Sigmoid colon (tissue), 7 donors: ENCODE data around the gene TDRKH. TPM values are rescaled to one million over a fixed set of nuclear protein-coding genes. Genes with fewer than 3 reads are reported as not detected.
"Not testable (repeated sequence)": the region's sequence is repeated elsewhere in the genome, so short reads cannot be mapped to it uniquely, and the experiment has no call there.

Source experiments
- DNase-seq: peaks from one replicate; pipeline ENCODE4 v3.0.0-alpha.2; 2019
- H3K27ac ChIP-seq, 4 donors: fragments of 200-600 bp; sonication (generic); one replicate each; pipeline ENCODE4 v1.5.1; 2016 to 2019; ENCODE audit warnings: mild to moderate bottlenecking in 1 of 4
- H3K27me3 ChIP-seq, 3 donors: fragments of 200-600 bp; sonication (generic); one replicate each; pipeline ENCODE4 v1.5.1; 2019; ENCODE audit warnings: mild to moderate bottlenecking in 1 of 3
- H3K36me3 ChIP-seq, 4 donors: fragments of 200-600 bp; sonication (generic); one replicate each; pipeline ENCODE4 v1.5.1; 2016 to 2019
- H3K4me1 ChIP-seq, 4 donors: fragments of 200-600 bp; sonication (generic); one replicate each; pipeline ENCODE4 v1.5.1; 2017 to 2019
- H3K4me3 ChIP-seq, 4 donors: fragments of 200-600 bp; sonication (generic); one replicate each; pipeline ENCODE4 v1.5.1; 2017 to 2019; ENCODE audit warnings: mild to moderate bottlenecking in 2 of 4, moderate library complexity in 1 of 4
- H3K9me3 ChIP-seq, 4 donors: fragments of 200-600 bp in 3 of 4; sonication (generic) in 3 of 4; one replicate each; pipeline versions ENCODE4 v1.5.1 to v1.6.1; 2013 to 2019
- EP300 ChIP-seq, 4 donors: sonication (generic); formaldehyde crosslinking; IDR thresholded peaks; one replicate each; pipeline ENCODE4 v1.6.1; 2017; ENCODE audit warnings: antibody characterized with exemption in 4 of 4
- POLR2A ChIP-seq, 2 donors: fragments of 450-650 bp; IDR thresholded peaks; one replicate each; pipeline ENCODE4 v1.6.1; 2016; ENCODE audit warnings: antibody characterized with exemption in 2 of 2, mild to moderate bottlenecking in 2 of 2, moderate library complexity in 2 of 2
- POLR2AphosphoS5 ChIP-seq, 4 donors: sonication (generic); formaldehyde crosslinking; IDR thresholded peaks; one replicate each; pipeline ENCODE4 v1.6.1; 2017; ENCODE audit warnings: antibody characterized with exemption in 4 of 4
- WGBS, 2 donors: extraction: QIAGEN DNeasy Blood & Tissue Kit; methylation state at CpG; one replicate each; pipeline ENCODE4 v1.1.7; 2013; 5-methylcytosine and 5-hydroxymethylcytosine counted together
- intact Hi-C: fragments of 100-400 bp; cut with DNase I; formaldehyde crosslinking; loops from one replicate; pipeline ENCODE4 v1.15.1; 2023
- polyA plus RNA-seq, 3 donors: library from polyadenylated mRNA; stranded (reverse); fragments of 200-250 nt; gene quantifications; one replicate each; pipeline ENCODE4 v1.2.3, GENCODE V29; 2013
- total RNA-seq, 4 donors: library from RNA; depleted of rRNA; stranded (reverse); fragments of >200 nt; gene quantifications; one replicate each; pipeline ENCODE4 v1.1.0, GENCODE V29; 2016
- TF ChIP-seq, protein P1 (sequence below), 4 experiments: fragments of 450-650 bp in 3 of 4; fragments of 200-600 bp in 1 of 4; IDR thresholded peaks; one replicate each; pipeline ENCODE4 v1.5.1; 2016 to 2019; ENCODE audit warnings: antibody characterized with exemption in 4 of 4, mild to moderate bottlenecking in 3 of 4, moderate library complexity in 2 of 4
- donor health status: healthy with polysubstance abuse.
- donor health status: Bipolar disorder and iron deficiency.
- donor health status: healthy.

Gene TDRKH
- total and polyA plus RNA-seq, 7 donors: 1.8 to 5.5 (median 3.9) TPM

DNA sequence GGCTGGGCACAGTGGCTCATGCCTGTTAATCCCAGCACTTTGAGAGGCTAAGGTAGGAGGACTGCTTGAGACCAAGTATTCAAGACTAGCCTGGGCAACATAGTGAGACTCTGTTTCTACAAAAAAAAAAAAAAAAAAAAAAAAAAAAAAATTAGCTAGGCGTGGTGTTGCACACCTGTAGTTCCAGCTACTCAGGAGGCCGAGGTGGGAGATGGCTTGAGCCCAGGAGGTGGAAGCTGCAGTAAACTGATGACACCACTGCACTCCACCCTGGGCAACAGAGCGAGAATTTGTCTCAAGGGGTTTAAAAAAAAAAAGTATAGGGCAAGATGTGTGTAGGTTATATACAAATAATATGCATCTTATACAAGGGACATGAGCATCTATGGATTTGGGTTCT is 2.6 kb downstream of the TDRKH start:
- DNase-seq: no peak
- H3K9me3 ChIP-seq: no peaks in the 10 kb centered on the region
- 73 to 93% methylated on average over 3 of the region's 3 CpGs for WGBS, 2 donors
- TF ChIP-seq, protein P1, sequence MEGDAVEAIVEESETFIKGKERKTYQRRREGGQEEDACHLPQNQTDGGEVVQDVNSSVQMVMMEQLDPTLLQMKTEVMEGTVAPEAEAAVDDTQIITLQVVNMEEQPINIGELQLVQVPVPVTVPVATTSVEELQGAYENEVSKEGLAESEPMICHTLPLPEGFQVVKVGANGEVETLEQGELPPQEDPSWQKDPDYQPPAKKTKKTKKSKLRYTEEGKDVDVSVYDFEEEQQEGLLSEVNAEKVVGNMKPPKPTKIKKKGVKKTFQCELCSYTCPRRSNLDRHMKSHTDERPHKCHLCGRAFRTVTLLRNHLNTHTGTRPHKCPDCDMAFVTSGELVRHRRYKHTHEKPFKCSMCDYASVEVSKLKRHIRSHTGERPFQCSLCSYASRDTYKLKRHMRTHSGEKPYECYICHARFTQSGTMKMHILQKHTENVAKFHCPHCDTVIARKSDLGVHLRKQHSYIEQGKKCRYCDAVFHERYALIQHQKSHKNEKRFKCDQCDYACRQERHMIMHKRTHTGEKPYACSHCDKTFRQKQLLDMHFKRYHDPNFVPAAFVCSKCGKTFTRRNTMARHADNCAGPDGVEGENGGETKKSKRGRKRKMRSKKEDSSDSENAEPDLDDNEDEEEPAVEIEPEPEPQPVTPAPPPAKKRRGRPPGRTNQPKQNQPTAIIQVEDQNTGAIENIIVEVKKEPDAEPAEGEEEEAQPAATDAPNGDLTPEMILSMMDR (IDR thresholded peaks at IDR 0.05): no peak
- TF ChIP-seq POLR2AphosphoS5 (IDR thresholded peaks at IDR 0.05): no peak
- H3K36me3 ChIP-seq: no peaks in the 10 kb centered on the region
- H3K4me3 ChIP-seq: no peak overlapping the region
- H3K27ac ChIP-seq: no peak overlapping the region
- intact Hi-C loops: no loop called here
- no peaks in the 10 kb centered on the region for H3K27me3 ChIP-seq
- H3K4me1 ChIP-seq: peaks cover 0 to 22% (median 12%) of the 10 kb centered on the region in 4 donors

DNA sequence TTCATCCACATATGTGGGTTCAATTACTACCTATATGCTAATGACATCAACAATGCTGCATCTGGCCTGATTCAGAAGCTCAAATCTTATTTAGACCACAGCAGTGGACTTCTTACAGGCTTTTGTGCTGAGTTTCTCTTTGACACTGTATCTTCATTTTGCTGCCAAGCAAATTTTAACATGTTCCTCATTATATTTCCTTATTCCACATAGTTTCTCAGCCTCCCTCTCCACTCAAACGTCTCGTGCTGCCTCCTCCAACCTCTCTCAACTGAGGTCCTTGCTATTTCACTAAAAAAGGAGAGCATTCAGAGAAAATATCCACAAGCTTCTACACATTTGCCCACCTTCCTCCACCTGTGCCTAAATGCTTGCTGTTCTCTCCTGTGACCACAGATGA is 6.5 kb downstream of the TDRKH start:
- TF ChIP-seq, protein P1 (IDR thresholded peaks at IDR 0.05): no peak
- TF ChIP-seq POLR2AphosphoS5 (IDR thresholded peaks at IDR 0.05) (no peak), POLR2A (IDR thresholded peaks at IDR 0.05) (no peak), EP300 (IDR thresholded peaks at IDR 0.05) (no peak)
- no peak for DNase-seq
- H3K36me3 ChIP-seq: peaks cover 0 to 36% (median under 1%) of the 10 kb centered on the region in 4 donors
- peak overlapping the region in 1 of 4 donors; percentile 4 for H3K27ac ChIP-seq
- intact Hi-C loops: no loop called here
- H3K4me1 ChIP-seq: no peaks in the 10 kb centered on the region
- WGBS, 2 donors: 70 to 87% methylated on average over 2 of the region's 2 CpGs
- H3K4me3 ChIP-seq: no peak overlapping the region
- no peaks in the 10 kb centered on the region for H3K9me3 ChIP-seq
- no peaks in the 10 kb centered on the region for H3K27me3 ChIP-seq

DNA sequence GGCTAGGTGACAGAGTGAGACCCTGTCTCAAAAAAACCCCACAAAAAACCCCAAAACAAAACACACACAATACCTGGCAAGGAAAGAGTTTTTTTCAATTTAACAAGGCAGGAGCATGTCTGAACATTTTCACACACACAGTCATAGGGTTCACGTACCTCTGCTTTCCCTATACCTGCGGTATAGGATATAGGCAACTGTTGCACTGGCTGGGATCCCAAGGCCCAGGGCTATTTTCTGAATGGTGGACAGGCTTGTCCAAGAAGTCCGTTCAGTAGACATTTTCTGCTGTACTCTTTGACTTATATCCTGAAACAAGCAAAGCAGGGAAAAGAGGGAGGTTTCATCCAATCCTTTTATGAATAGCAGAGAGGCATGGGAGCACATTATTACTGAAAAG is 7.6 kb downstream of the TDRKH start:
- intact Hi-C loops: no loop called here
- WGBS, 2 donors: 94 to 95% methylated on average over 3 of the region's 3 CpGs
- no peak for DNase-seq
- no peaks in the 10 kb centered on the region for H3K4me1 ChIP-seq
- no peaks in the 10 kb centered on the region for H3K9me3 ChIP-seq
- H3K4me3 ChIP-seq: no peak overlapping the region
- TF ChIP-seq POLR2A (IDR thresholded peaks at IDR 0.05) (no peak), EP300 (IDR thresholded peaks at IDR 0.05) (no peak), POLR2AphosphoS5 (IDR thresholded peaks at IDR 0.05) (no peak)
- TF ChIP-seq, protein P1 (IDR thresholded peaks at IDR 0.05): no peak
- H3K27ac ChIP-seq: no peak overlapping the region
- no peaks in the 10 kb centered on the region for H3K27me3 ChIP-seq
- H3K36me3 ChIP-seq: peaks cover 0 to 46% (median 3%) of the 10 kb centered on the region in 4 donors

DNA sequence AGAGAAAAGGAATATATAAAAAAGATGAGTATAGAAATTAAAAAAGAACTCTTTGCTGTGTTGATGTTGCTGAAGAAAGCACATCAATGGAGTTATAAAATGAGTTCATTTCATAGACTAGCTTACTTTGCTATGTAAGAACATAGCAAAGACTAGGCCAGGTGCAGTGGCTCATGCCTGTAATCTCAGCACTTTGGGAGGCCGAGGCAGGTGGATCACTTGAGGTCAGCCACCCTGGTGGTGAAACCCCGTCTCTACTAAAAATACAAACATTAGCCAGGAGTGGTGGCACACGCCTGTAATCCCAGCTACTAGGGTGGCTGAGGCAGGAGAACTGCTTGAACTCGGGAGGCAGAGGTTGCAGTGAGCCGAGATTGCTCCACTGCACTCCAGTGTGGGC is 8.3 kb downstream of the TDRKH start:
- H3K4me3 ChIP-seq, DNase-seq, intact Hi-C loops, H3K27me3 ChIP-seq, H3K4me1 ChIP-seq, H3K27ac ChIP-seq, H3K9me3 ChIP-seq: not testable (repeated sequence)
- peaks cover 0 to 51% (median 3%) of the 10 kb centered on the region in 4 donors for H3K36me3 ChIP-seq
- WGBS, 2 donors: 86 to 89% methylated on average over 5 of the region's 5 CpGs

DNA sequence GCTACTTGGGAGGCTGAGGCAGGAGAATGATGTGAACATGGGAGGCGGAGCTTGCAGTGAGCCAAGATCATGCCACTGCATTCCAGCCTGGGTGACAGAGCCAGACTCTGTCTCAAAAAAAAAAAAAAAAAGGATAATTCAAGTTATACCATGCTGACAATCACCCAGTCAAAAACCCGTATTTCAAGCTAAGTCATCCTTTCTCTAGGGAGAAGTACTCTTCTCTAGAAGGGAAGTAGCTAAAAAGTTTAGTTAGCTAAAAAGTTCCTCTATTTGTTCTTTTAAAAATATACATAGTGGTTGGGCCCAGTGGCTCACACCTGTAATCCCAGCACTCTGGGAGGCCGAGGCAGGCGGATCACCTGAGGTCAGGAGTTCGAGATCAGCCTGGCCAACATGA is 9.6 kb downstream of the TDRKH start:
- H3K4me1 ChIP-seq, H3K27me3 ChIP-seq, intact Hi-C loops, H3K27ac ChIP-seq, H3K4me3 ChIP-seq, H3K9me3 ChIP-seq, DNase-seq: not testable (repeated sequence)
- peaks cover 0 to 64% (median 3%) of the 10 kb centered on the region in 4 donors for H3K36me3 ChIP-seq
- WGBS, 2 donors: 85 to 96% methylated on average over 5 of the region's 5 CpGs

DNA sequence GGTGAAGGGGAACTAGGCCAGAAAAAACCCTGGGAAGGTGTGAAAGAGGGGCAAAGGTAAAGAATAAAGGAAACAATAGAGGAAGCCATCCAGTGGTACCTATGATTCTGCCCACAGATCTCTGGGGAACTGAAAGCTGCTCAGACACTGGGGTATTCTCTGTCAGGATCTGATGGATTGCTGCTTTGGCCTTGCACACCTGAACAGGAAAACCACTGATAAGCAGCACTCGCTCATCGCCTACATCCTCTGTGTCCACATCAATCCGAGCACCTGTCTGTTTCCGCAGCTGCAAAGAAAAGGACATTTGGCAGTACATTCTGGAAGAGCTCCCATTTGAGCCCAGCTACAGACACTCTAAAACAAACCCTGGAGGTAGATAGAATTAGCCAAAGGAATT is 10.4 kb downstream of the TDRKH start:
- H3K27me3 ChIP-seq: no peaks in the 10 kb centered on the region
- H3K9me3 ChIP-seq: no peaks in the 10 kb centered on the region
- no peaks in the 10 kb centered on the region for H3K4me1 ChIP-seq
- H3K4me3 ChIP-seq: no peak overlapping the region
- WGBS, 2 donors: 69 to 95% methylated on average over 4 of the region's 4 CpGs
- no peak for TF ChIP-seq EP300 (IDR thresholded peaks at IDR 0.05)
- TF ChIP-seq, protein P1 (IDR thresholded peaks at IDR 0.05): no peak
- TF ChIP-seq POLR2AphosphoS5 (IDR thresholded peaks at IDR 0.05): no peak
- TF ChIP-seq POLR2A (IDR thresholded peaks at IDR 0.05): no peak
- no peak for DNase-seq
- H3K36me3 ChIP-seq: peaks cover 0 to 73% (median 5%) of the 10 kb centered on the region in 4 donors
- intact Hi-C loops: no loop called here
- H3K27ac ChIP-seq: no peak overlapping the region
